HG02852 (cell line): Measurements from ENCODE around the gene PBX2.
A peak's percentile ranks its signal among the peaks of the same experiment; 100 is the strongest.
"Not testable (repeated sequence)": the region's sequence is repeated elsewhere in the genome, so short reads cannot be mapped to it uniquely, and the experiment has no call there.

Source experiments
- ATAC-seq: cut with Tn5 transposase; IDR thresholded peaks from one replicate; pipeline ENCODE4 v1.9.1; 2021; ENCODE audit warnings: mild to moderate bottlenecking, moderate library complexity; ENCODE audit not compliant: unreplicated experiment

Gene PBX2, protein sequence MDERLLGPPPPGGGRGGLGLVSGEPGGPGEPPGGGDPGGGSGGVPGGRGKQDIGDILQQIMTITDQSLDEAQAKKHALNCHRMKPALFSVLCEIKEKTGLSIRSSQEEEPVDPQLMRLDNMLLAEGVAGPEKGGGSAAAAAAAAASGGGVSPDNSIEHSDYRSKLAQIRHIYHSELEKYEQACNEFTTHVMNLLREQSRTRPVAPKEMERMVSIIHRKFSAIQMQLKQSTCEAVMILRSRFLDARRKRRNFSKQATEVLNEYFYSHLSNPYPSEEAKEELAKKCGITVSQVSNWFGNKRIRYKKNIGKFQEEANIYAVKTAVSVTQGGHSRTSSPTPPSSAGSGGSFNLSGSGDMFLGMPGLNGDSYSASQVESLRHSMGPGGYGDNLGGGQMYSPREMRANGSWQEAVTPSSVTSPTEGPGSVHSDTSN

DNA sequence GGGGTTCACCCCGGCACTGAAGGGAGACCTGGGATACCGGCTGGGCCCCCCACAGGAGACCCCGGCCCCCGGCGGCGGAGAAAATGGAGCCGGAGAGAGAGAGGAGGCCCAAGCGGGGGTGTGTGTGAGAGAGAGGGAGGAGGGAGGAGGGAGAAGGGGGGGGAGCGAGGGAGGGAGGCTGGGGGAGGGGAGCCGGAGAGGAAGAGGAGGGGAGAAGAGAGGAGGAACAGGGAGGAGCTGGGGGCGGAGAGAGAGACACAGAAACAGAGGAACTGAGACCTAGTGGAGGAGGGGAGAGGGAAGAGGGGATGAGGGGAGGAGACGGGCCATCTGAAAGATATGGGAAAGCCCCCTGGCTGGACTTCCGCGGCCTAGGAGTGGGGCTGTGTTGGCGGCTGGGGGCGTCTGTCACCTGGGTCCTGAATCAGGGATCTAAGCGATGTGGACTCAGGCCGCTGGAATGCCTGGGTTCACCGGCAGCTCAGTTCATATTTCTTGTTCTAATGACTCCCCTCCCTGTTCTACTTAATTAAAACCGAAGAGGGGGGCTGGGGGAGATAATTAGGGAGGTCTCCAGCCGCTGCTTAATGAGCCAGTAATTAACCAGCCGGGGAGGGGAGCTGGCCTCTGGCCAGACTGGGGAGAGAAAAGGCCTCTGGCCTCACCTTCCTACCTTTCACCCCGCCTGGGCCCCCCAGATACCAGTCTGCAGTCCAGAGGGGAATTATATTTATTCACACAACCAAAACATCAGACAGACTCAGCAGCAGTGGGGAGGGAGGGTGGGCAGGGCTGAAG lies at the start of gene PBX2:
TSS of gene PBX2 (minus strand) at position 149 of the 798 bp plus-strand sequence. CDS start 287 bp downstream, outside the sequence.
- ATAC-seq = peak; percentile 46

GRCh38 chr6:32239462-32239861 lies 49.5 kb upstream of the PBX2 start:
- ATAC-seq = no peak

- no peak for ATAC-seq
Measured at GRCh38 chr6:32234934-32235333, 44.9 kb upstream of the PBX2 start.

DNA sequence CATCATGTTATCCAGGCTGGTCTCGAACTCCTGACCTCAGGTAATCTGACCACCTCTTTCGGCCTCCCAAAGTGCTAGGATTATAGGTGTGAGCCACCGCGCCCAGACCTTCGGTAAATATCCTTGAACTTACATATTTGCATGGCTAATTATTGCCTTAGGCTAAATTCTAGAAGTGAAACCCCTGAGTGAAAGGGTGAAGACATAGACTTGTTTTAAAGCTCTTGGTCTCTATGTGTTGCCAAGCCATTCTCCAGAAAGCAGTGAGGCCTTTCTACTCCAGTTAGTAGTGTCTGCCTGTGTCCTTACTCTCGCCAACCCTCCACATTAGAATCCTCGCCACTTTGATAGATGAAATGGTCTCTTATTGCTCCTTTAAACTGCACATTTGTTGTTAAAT lies 36.4 kb upstream of the PBX2 start:
- no peak for ATAC-seq

DNA sequence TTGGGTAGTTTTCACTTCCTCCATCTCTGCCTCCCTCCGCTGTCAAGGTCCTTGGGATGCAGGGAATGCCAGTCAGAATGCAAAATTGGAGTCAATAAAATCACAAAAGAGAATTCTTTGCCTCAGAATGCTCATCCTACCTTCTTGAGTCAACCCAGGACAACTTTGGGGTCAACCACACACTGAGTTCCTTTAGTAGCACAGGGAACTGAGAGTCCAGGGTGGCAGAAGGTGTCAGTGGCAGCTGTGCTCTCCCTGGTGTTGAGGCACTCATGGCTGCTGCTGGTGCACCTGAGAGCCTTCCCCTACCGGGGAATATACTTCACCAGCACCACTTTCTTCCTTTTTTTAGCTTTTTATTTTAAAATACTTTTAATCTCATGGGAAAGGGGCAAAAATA lies 34.7 kb upstream of the PBX2 start:
- no peak for ATAC-seq

- ATAC-seq = no peak
Measured at GRCh38 chr6:32223258-32224235, 33.5 kb upstream of the PBX2 start, which contains the start of gene NOTCH4. TSS of gene NOTCH4 (minus strand) at chr6:32224067. CDS start at chr6:32223928, 139 bp downstream.

GRCh38 chr6:32222333-32223230 lies 32.6 kb upstream of the PBX2 start:
- no peak for ATAC-seq

- ATAC-seq = no peak
Measured at GRCh38 chr6:32220021-32220420, 30.0 kb upstream of the PBX2 start.

DNA sequence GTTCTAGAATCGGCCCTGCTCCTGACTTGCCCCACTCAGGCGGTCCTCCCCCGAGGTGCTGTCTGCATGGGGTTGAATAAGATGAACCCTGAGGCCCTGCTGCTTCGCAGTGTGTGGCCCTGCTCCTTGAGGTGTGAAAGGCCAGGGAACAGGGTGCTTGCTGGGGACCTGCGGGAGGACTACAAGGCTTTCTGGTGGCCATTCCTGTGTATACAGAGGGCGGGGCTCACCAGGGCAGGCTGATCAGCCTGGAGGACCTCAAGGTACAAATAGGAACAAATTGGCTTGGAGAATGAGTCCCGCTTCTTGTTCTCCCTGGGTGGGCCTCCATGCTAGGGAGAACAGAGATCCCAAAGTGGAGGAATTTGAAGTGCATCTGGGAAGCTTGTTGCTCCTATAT lies 28.2 kb upstream of the PBX2 start:
- no peak for ATAC-seq

GRCh38 chr6:32216998-32217397 lies 27.0 kb upstream of the PBX2 start:
- ATAC-seq = no peak

DNA sequence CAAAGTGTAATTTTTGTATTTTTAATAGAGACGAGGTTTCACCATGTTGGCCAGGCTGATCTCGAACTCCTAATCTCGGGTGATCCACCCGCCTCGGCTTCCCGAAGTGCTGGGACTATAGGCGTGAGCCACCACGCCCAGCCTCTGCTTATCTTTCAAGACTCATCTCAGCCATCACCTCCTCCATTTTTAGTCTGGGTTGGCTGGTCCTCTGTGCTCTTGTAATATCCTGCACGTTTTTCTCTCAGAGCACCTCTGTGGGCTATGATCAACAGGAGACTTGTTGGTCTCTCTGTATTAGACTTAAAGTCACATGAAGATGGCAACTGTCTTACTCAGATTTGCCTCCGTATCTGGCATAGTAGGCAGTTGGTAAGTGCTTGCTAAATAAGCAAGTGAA lies 26.3 kb upstream of the PBX2 start:
- no peak for ATAC-seq

- ATAC-seq = no peak
Measured at GRCh38 chr6:32215617-32216016, 25.6 kb upstream of the PBX2 start.

GRCh38 chr6:32214126-32214525 lies 24.1 kb upstream of the PBX2 start:
- no peak for ATAC-seq

- ATAC-seq = no peak
Measured at GRCh38 chr6:32213649-32214048, 23.6 kb upstream of the PBX2 start.

- no peak for ATAC-seq
Measured at GRCh38 chr6:32212076-32212760, 22.2 kb upstream of the PBX2 start.

DNA sequence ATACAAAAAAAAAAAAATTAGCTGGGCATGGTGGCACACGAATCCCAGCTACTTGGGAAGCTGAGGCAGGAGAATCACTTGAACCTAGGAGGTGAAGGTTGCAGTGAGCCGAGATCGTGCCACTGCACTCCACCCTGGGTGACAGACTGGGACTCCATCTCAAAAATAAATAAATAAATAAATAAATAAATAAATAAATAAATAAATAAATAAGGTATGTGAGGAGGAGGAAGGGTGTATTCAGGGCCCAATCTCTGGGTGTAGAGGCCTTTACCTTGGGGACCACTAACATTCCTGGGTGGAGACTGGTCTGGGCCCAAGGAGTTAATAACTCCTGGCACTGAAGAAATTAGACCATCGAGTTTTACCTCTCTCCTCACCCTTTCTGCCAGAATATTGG lies 21.4 kb upstream of the PBX2 start:
- ATAC-seq = not testable (repeated sequence)

DNA sequence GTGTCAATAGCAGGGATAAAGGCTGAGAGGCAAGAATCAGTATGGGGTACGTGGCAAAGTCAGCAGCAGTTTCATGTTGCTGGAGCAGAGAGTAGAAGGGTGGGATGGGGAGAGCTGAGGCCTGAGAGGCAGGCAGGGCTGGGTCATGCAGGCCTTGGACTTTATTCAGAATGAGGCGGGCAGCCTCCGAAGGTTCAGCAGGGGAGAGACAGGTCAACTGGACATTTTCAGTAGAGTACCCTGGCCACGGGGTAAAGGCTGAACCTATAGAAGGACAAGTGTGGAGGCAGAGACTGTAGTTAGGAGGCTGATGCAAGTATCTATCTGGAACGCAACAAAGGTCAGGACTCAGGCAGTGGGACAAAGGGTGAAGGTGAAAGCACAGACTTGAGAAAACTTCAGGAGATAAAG lies 20.2 kb upstream of the PBX2 start:
- ATAC-seq = no peak

DNA sequence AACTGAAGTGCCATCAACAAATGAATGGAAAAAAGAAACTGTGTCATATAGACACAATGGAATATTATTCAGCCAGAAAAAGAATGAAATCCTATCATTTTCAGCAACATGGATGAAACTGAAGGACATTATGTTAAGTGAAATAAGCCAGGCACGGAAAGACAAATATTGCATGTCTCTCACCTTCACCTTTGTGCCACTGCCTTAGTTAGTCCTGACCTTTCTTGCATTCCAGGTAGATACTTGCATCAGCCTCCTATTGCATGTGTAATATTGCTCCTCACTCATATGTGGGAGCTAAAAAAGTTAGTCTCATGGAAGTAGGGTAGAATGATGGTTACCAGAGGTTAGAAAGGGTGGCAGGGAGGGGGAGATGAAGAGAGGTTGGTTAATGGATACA lies 19.0 kb upstream of the PBX2 start:
- ATAC-seq = no peak

DNA sequence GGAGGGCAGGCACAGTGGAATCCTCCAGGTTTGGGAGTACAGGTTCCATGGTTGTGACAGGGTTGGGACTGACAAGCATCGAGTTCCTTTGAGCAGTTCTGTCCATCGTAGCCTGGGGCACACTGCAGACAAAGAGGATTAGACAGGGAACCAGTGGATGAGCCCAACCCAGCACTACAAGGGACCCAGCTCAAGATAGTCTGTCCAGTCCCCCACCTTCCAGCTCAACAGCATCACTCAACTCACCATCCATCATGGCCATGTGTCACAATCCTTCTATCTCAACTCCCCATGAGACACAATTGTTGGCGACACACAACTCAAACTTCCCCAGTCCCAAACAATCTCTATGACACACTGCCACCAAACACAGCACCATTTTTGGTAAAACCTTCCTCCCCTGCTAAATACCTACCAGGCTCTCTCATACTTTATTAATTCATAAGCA lies 14.3 kb upstream of the PBX2 start:
- ATAC-seq = no peak
